Gastrocnemius medialis (tissue), 4 donors: ENCODE data around the gene CERKL.

Source experiments
- POLR2A ChIP-seq, 2 donors: fragments of 450-650 bp; IDR thresholded peaks; one replicate each; pipeline ENCODE4 v1.6.1; 2017; ENCODE audit warnings: antibody characterized with exemption in 2 of 2, mild to moderate bottlenecking in 2 of 2, moderate library complexity in 2 of 2
- TF ChIP-seq, protein P1 (sequence below), 5 experiments: fragments of 450-650 bp in 3 of 5; fragments of 200-600 bp in 2 of 5; sonication (generic) in 2 of 5; IDR thresholded peaks in 4 of 5; conservative IDR thresholded peaks in 1 of 5; 1 replicate in 4 of 5; 2 replicates in 1 of 5; pipeline ENCODE4 v1.5.1; 2016 to 2019; ENCODE audit warnings: antibody characterized with exemption in 5 of 5, mild to moderate bottlenecking in 3 of 5, moderate library complexity in 3 of 5

DNA sequence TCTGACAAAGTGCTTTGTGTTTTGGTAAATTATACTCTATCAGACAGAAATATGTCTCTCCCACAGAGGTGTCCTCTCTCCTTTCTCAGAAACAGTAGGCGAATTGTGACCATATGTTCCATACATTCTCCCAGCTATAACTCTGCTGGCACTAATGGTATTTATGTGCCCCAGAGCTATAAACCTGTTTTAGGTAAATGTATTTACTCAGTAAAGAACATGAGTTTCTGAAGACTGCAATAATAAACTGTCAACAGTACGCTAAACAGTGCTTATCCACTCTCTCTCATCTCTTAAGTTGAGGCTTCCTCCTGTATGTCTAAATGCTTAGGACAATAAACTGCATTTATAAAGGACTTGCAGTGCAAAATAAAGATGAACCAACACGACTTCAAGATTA is 141.2 kb downstream of the CERKL start:
- TF ChIP-seq, protein P1, sequence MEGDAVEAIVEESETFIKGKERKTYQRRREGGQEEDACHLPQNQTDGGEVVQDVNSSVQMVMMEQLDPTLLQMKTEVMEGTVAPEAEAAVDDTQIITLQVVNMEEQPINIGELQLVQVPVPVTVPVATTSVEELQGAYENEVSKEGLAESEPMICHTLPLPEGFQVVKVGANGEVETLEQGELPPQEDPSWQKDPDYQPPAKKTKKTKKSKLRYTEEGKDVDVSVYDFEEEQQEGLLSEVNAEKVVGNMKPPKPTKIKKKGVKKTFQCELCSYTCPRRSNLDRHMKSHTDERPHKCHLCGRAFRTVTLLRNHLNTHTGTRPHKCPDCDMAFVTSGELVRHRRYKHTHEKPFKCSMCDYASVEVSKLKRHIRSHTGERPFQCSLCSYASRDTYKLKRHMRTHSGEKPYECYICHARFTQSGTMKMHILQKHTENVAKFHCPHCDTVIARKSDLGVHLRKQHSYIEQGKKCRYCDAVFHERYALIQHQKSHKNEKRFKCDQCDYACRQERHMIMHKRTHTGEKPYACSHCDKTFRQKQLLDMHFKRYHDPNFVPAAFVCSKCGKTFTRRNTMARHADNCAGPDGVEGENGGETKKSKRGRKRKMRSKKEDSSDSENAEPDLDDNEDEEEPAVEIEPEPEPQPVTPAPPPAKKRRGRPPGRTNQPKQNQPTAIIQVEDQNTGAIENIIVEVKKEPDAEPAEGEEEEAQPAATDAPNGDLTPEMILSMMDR (IDR thresholded peaks at IDR 0.05 in 4 of 5, conservative IDR thresholded peaks at IDR 0.05 in 1 of 5) = no peak
- no peak for TF ChIP-seq POLR2A (IDR thresholded peaks at IDR 0.05)
